Neural cell (in vitro differentiated cells): ENCODE results near the gene HSD11B1L. TPM values are rescaled to one million over a fixed set of nuclear protein-coding genes. Genes with fewer than 3 reads are reported as not detected.

Experiments used
- H2AFZ ChIP-seq: fragments of 200-600, 300-800 bp; sonication (generic), shearing (Covaris generic); 2 replicates; pipeline ENCODE4 v1.6.0; 2014; ENCODE audit warnings: low read depth, mild to moderate bottlenecking, antibody characterized with exemption, low read length, moderate library complexity
- H3F3A ChIP-seq: fragments of 200-600 bp; shearing (Covaris generic); 2 replicates; pipeline ENCODE4 v1.6.1; 2016; ENCODE audit warnings: mild to moderate bottlenecking, moderate library complexity, mixed read lengths, antibody characterized with exemption, low read length; ENCODE audit not compliant: insufficient read depth, poor library complexity, severe bottlenecking
- H3K27ac ChIP-seq: fragments of 200-600, 300-800 bp; sonication (generic), shearing (Covaris generic); 2 replicates; pipeline ENCODE4 v1.5.1; 2014; ENCODE audit warnings: mild to moderate bottlenecking, low read length, moderate library complexity
- H3K27me3 ChIP-seq: fragments of 300-800, 200-600 bp; sonication (generic), shearing (Covaris generic); 2 replicates; pipeline ENCODE4 v1.6.0; 2014; ENCODE audit warnings: mild to moderate bottlenecking, low read depth, low read length, moderate library complexity; ENCODE audit not compliant: insufficient read depth
- H3K36me3 ChIP-seq: fragments of 300-800, 200-600 bp; sonication (generic), shearing (Covaris generic); 2 replicates; pipeline ENCODE4 v1.5.1; 2014; ENCODE audit warnings: mild to moderate bottlenecking, antibody characterized with exemption, low read length, moderate library complexity; ENCODE audit not compliant: insufficient read depth
- H3K4me2 ChIP-seq: fragments of 300-800, 200-600 bp; sonication (generic), shearing (Covaris generic); 2 replicates; pipeline ENCODE4 v1.6.0; 2014; ENCODE audit warnings: mild to moderate bottlenecking, low read length
- H3K4me3 ChIP-seq: fragments of 300-800, 200-600 bp; sonication (generic), shearing (Covaris generic); 2 replicates; pipeline ENCODE4 v1.5.1; 2014; ENCODE audit warnings: mild to moderate bottlenecking, low read length, moderate library complexity
- H3K79me2 ChIP-seq: fragments of 200-600 bp; shearing (Covaris generic); replicated peaks from 2 replicates; pipeline ENCODE4 v1.6.0; 2014; ENCODE audit warnings: mild to moderate bottlenecking, low read length, moderate library complexity; ENCODE audit not compliant: insufficient read depth
- H3K9ac ChIP-seq: fragments of 300-800, 200-600 bp; sonication (generic), shearing (Covaris generic); 2 replicates; pipeline ENCODE4 v1.6.1; 2016; ENCODE audit warnings: mild to moderate bottlenecking, low read length, mixed read lengths
- H3K9me2 ChIP-seq: fragments of 200-600 bp; shearing (Covaris generic); 2 replicates; pipeline ENCODE4 v1.6.1; 2016; ENCODE audit warnings: mild to moderate bottlenecking, low read length, mixed read lengths; ENCODE audit not compliant: insufficient read depth
- H3K9me3 ChIP-seq: fragments of 200-600, 300-800 bp; sonication (generic), shearing (Covaris generic); 2 replicates; pipeline ENCODE4 v1.6.1; 2016; ENCODE audit warnings: mild to moderate bottlenecking, mixed run types, low read length, moderate library complexity, mixed read lengths
- H4K20me1 ChIP-seq: fragments of 200-600 bp; shearing (Covaris generic); 2 replicates; pipeline ENCODE4 v1.6.1; 2016; ENCODE audit warnings: mild to moderate bottlenecking, mixed run types; ENCODE audit not compliant: insufficient read depth
- EP300 ChIP-seq: fragments of 450-650 bp; conservative IDR thresholded peaks from 2 replicates; pipeline ENCODE4 v1.6.1; 2014; ENCODE audit warnings: antibody characterized with exemption, mild to moderate bottlenecking, moderate library complexity; ENCODE audit not compliant: poor library complexity, severe bottlenecking
- EZH2 ChIP-seq: fragments of 200-600, 300-800 bp; shearing (Covaris generic), sonication (generic); IDR thresholded peaks from 2 replicates; pipeline ENCODE4 v1.6.1; 2014; ENCODE audit warnings: antibody characterized with exemption, low read length, borderline replicate concordance, mild to moderate bottlenecking; ENCODE audit not compliant: insufficient read depth, poor library complexity, severe bottlenecking
- MXI1 ChIP-seq: fragments of 450-650 bp; conservative IDR thresholded peaks from 2 replicates; pipeline ENCODE4 v1.6.1; 2014; ENCODE audit warnings: antibody characterized with exemption, mild to moderate bottlenecking; ENCODE audit not compliant: poor library complexity, severe bottlenecking
- POLR2AphosphoS5 ChIP-seq: IDR thresholded peaks from 2 replicates; pipeline ENCODE4 v1.6.1; 2012
- RAD21 ChIP-seq: fragments of 450-650 bp; conservative IDR thresholded peaks from 2 replicates; pipeline ENCODE4 v1.6.1; 2014; ENCODE audit warnings: antibody characterized with exemption, mild to moderate bottlenecking, moderate library complexity
- REST ChIP-seq: IDR thresholded peaks from 2 replicates; pipeline ENCODE4 v1.6.1; 2012; ENCODE audit warnings: borderline replicate concordance
- SMC3 ChIP-seq: fragments of 450-650 bp; conservative IDR thresholded peaks from 2 replicates; pipeline ENCODE4 v1.6.1; 2014; ENCODE audit warnings: antibody characterized with exemption, mild to moderate bottlenecking, moderate library complexity; ENCODE audit not compliant: poor library complexity
- TAF1 ChIP-seq: IDR thresholded peaks from 2 replicates; pipeline ENCODE4 v1.6.1; 2012; ENCODE audit warnings: low read depth
- polyA plus RNA-seq: library from polyadenylated mRNA; depleted of rRNA; stranded (reverse); fragments of >200 nt; gene quantifications from 2 replicates; pipeline ENCODE4 v1.2.3, GENCODE V29; 2014
- TF ChIP-seq, protein P1 (sequence below): fragments of 450-650 bp; IDR thresholded peaks from 2 replicates; pipeline ENCODE4 v1.5.1; 2014; ENCODE audit warnings: antibody characterized with exemption, mild to moderate bottlenecking, moderate library complexity; ENCODE audit not compliant: poor library complexity, severe bottlenecking

The HSD11B1L gene
- polyA plus RNA-seq, 1 donor from 2014 or later, result 170 TPM

- H3K9ac ChIP-seq, result no peak overlapping the region
- no peak overlapping the region for H3K4me2 ChIP-seq
- no peaks in the 10 kb centered on the region for H3K36me3 ChIP-seq
- H3K9me2 ChIP-seq, result no peaks in the 10 kb centered on the region
- H3K79me2 ChIP-seq, result peaks cover 76% of the 10 kb centered on the region
- H3K27me3 ChIP-seq, result no peaks in the 10 kb centered on the region
- H3K4me3 ChIP-seq, result no peak overlapping the region
- peaks cover 12% of the 10 kb centered on the region for H4K20me1 ChIP-seq
- TF ChIP-seq MXI1 (no peak), TAF1 (no peak), RAD21 (no peak), EZH2 (no peak), SMC3 (no peak), REST (no peak), EP300 (no peak), POLR2AphosphoS5 (no peak)
- TF ChIP-seq, protein P1, sequence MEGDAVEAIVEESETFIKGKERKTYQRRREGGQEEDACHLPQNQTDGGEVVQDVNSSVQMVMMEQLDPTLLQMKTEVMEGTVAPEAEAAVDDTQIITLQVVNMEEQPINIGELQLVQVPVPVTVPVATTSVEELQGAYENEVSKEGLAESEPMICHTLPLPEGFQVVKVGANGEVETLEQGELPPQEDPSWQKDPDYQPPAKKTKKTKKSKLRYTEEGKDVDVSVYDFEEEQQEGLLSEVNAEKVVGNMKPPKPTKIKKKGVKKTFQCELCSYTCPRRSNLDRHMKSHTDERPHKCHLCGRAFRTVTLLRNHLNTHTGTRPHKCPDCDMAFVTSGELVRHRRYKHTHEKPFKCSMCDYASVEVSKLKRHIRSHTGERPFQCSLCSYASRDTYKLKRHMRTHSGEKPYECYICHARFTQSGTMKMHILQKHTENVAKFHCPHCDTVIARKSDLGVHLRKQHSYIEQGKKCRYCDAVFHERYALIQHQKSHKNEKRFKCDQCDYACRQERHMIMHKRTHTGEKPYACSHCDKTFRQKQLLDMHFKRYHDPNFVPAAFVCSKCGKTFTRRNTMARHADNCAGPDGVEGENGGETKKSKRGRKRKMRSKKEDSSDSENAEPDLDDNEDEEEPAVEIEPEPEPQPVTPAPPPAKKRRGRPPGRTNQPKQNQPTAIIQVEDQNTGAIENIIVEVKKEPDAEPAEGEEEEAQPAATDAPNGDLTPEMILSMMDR, result no peak
- no peaks in the 10 kb centered on the region for H3F3A ChIP-seq
- no peaks in the 10 kb centered on the region for H3K9me3 ChIP-seq
- H2AFZ ChIP-seq, result no peak overlapping the region
- H3K27ac ChIP-seq, result no peak overlapping the region
Measured at GRCh38 chr19:5635427-5635826, 45.4 kb upstream of the HSD11B1L start.

DNA sequence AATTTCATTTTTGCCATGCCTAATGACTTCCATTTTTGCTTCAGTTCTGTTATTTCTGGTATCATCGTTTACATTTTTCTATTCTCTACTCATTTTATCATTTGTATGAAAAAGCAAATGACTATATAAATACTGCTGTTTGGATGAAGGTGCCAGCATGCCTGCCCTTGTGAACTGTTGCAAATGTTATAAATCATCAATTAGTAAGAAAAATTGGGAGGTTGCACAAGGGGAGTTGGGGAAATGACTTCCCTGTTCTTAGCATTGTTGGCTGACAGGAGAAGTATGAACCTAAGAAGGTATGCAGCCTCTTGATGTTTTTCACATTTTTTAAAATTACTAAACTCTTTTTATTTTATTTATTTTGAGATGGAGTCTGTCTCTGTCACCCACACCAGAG is 42.9 kb upstream of the HSD11B1L start:
- H4K20me1 ChIP-seq, result peaks cover 12% of the 10 kb centered on the region
- H2AFZ ChIP-seq, result no peak overlapping the region
- TF ChIP-seq REST (no peak), MXI1 (no peak), SMC3 (no peak), EZH2 (no peak), TAF1 (no peak), POLR2AphosphoS5 (no peak), RAD21 (no peak), EP300 (no peak)
- TF ChIP-seq, protein P1, result no peak
- no peaks in the 10 kb centered on the region for H3K27me3 ChIP-seq
- H3K36me3 ChIP-seq, result no peaks in the 10 kb centered on the region
- H3K4me2 ChIP-seq, result no peak overlapping the region
- H3K79me2 ChIP-seq, result peaks cover 79% of the 10 kb centered on the region
- no peak overlapping the region for H3K4me3 ChIP-seq
- H3F3A ChIP-seq, result no peaks in the 10 kb centered on the region
- no peaks in the 10 kb centered on the region for H3K9me3 ChIP-seq
- H3K27ac ChIP-seq, result no peak overlapping the region
- no peak overlapping the region for H3K9ac ChIP-seq
- no peaks in the 10 kb centered on the region for H3K9me2 ChIP-seq
